Activated CD4-positive, alpha-beta T cell treated with anti-CD3 and anti-CD28 coated beads, Interleukin-2, amount 10 ng/mL, durations not matched to agents 24 days and 14 days (primary cell): ENCODE data around the gene NEO1. TPM values are rescaled to one million over a fixed set of nuclear protein-coding genes. Genes with fewer than 3 reads are reported as not detected.
"Not testable (repeated sequence)": the region's sequence is repeated elsewhere in the genome, so short reads cannot be mapped to it uniquely, and the experiment has no call there.

Source experiments
- DNase-seq: peaks from one replicate; pipeline ENCODE4 v3.0.0; 2022
- H3K27ac Mint-ChIP-seq: one replicate; pipeline ENCODE4 v1.8.0; 2022; ENCODE audit warnings: mild to moderate bottlenecking, mixed read lengths
- H3K27me3 Mint-ChIP-seq: one replicate; pipeline ENCODE4 v1.8.0; 2022; ENCODE audit warnings: mixed read lengths
- H3K36me3 Mint-ChIP-seq: one replicate; pipeline ENCODE4 v1.8.0; 2022; ENCODE audit warnings: low read depth, mild to moderate bottlenecking, mixed read lengths
- H3K4me1 Mint-ChIP-seq: one replicate; pipeline ENCODE4 v1.8.0; 2021; ENCODE audit warnings: mixed read lengths
- H3K4me3 Mint-ChIP-seq: one replicate; pipeline ENCODE4 v1.8.0; 2022; ENCODE audit warnings: mild to moderate bottlenecking, moderate library complexity, mixed read lengths
- H3K9me3 Mint-ChIP-seq: one replicate; pipeline ENCODE4 v1.8.0; 2021; ENCODE audit warnings: mixed read lengths
- intact Hi-C: fragments of 100-400 bp; cut with micrococcal nuclease; formaldehyde crosslinking; loops from one replicate; pipeline ENCODE4 v1.15.1; 2023
- total RNA-seq: library from RNA; stranded (reverse); gene quantifications from 2 replicates; pipeline ENCODE4 v1.2.3, GENCODE V29; 2022

Gene NEO1
- total RNA-seq, 1 donor from 2014 or later = 5.8 TPM

DNA sequence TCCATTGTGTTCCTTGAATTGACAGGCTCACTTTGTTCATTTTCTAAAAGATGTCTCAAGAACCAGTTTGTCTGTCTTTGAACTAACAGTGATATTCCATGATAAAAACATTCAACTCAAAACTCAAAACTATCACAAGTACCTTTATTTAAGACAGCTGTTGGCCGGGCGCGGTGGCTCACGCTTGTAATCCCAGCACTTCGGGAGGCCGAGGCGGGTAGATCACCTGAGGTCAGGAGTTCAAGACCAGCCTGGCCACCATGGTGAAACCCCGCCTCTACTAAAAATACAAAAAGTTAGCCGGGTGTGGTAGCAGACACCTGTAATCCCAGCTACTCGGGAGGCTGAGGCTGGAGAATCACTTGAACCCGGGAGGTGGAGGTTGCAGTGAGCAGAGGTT lies 248.0 kb downstream of the NEO1 start:
- DNase-seq, H3K4me1 Mint-ChIP-seq, H3K9me3 Mint-ChIP-seq, H3K27ac Mint-ChIP-seq, H3K36me3 Mint-ChIP-seq, H3K4me3 Mint-ChIP-seq, H3K27me3 Mint-ChIP-seq, intact Hi-C loops: not testable (repeated sequence)

- Mint-ChIP-seq H3K27me3 (no peaks in the 10 kb centered on the region), H3K27ac (no peak overlapping the region), H3K4me3 (no peak overlapping the region), H3K4me1 (peaks cover 7% of the 10 kb centered on the region), H3K36me3 (no peaks in the 10 kb centered on the region), H3K9me3 (no peaks in the 10 kb centered on the region)
- intact Hi-C loops = loop anchor here (2.0 kb wide), 1 partner anchor 329 kb away; the partner anchor contains the start of gene NPTN
- no peak for DNase-seq
These were observed 251.4 kb downstream of the NEO1 start for GRCh38 chr15:73303636-73304035.

DNA sequence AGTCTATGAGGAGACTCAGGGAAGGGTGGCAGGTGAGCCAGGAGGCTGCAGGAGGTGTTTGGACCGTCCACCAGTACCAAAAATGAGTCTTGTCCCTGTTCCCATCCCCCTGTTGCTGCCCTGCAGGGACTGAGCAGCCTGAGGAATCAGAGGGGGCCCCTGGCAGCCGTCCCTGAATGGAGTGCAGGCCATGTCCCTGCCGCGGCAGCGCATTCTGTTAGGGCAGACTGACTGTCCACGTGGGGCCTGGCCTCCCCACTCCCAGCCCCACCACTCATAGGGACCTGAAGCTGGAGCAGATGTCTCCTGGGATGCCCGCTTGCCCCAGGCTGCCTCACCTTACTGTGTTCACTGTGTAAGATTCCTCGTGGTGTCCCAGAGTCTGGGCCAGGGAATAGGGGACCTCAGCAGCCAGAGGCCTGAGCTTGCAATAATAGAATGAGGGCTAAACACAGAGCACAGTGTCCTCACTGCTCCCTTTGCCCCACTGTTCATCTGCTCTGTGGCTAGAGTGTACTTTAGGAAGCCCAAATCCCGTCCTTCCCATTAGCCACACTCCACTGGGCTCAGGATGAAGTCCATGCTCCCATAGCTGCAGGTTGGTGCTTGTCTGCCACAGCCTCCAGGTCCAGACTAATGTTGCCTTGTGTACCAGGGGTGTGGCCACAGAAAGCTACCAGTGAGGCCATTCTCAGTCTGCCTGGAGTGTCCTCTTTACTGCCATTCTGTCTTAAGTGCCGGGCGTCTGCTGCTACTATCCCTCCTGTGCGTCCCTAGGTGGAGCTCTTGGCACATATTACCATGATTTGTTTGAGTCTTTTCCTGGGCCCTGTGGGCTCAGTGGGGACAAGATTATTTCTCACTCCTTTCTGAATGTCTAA lies 253.3 kb downstream of the NEO1 start:
- intact Hi-C loops = no loop called here
- peak; percentile 69 for DNase-seq
- Mint-ChIP-seq H3K27me3 (no peaks in the 10 kb centered on the region), H3K4me1 (peaks cover 7% of the 10 kb centered on the region), H3K27ac (no peak overlapping the region), H3K36me3 (no peaks in the 10 kb centered on the region), H3K4me3 (no peak overlapping the region), H3K9me3 (no peaks in the 10 kb centered on the region)

- Mint-ChIP-seq H3K4me3 (no peak overlapping the region), H3K27me3 (peaks cover 4% of the 10 kb centered on the region), H3K27ac (no peak overlapping the region), H3K9me3 (no peaks in the 10 kb centered on the region), H3K4me1 (peaks cover 4% of the 10 kb centered on the region), H3K36me3 (no peaks in the 10 kb centered on the region)
- DNase-seq = no peak
- intact Hi-C loops = no loop called here
These were observed 256.0 kb downstream of the NEO1 start for GRCh38 chr15:73308305-73308704.

DNA sequence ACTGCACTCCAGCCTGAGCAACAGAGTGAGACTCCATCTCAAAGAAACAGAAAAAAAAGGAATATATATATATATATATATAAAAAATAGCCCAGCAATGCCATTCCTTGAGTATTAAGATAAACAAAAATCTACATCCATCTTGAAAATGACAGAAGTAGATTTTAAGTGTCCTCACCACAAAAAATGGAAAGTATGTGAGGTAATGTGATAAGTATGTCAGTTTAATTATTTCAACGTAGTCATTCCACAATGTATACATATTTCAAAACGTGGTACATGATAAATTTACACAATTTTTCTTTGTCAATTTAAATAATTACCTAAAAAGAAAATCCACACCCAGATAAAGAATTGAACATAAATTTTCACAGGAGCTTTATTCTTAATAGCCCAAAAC lies 261.6 kb downstream of the NEO1 start:
- no peak for DNase-seq
- peaks cover 15% of the 10 kb centered on the region for H3K27me3 Mint-ChIP-seq
- no peak overlapping the region for H3K27ac Mint-ChIP-seq
- intact Hi-C loops = no loop called here
- H3K4me1 Mint-ChIP-seq = no peaks in the 10 kb centered on the region
- H3K36me3 Mint-ChIP-seq = no peaks in the 10 kb centered on the region
- no peaks in the 10 kb centered on the region for H3K9me3 Mint-ChIP-seq
- no peak overlapping the region for H3K4me3 Mint-ChIP-seq

GRCh38 chr15:73317651-73318462 lies 265.6 kb downstream of the NEO1 start:
- Mint-ChIP-seq H3K27me3 (peaks cover 15% of the 10 kb centered on the region), H3K9me3 (no peaks in the 10 kb centered on the region), H3K27ac (no peak overlapping the region), H3K4me1 (peaks cover 2% of the 10 kb centered on the region), H3K4me3 (no peak overlapping the region), H3K36me3 (no peaks in the 10 kb centered on the region)
- DNase-seq = no peak
- intact Hi-C loops = no loop called here

DNA sequence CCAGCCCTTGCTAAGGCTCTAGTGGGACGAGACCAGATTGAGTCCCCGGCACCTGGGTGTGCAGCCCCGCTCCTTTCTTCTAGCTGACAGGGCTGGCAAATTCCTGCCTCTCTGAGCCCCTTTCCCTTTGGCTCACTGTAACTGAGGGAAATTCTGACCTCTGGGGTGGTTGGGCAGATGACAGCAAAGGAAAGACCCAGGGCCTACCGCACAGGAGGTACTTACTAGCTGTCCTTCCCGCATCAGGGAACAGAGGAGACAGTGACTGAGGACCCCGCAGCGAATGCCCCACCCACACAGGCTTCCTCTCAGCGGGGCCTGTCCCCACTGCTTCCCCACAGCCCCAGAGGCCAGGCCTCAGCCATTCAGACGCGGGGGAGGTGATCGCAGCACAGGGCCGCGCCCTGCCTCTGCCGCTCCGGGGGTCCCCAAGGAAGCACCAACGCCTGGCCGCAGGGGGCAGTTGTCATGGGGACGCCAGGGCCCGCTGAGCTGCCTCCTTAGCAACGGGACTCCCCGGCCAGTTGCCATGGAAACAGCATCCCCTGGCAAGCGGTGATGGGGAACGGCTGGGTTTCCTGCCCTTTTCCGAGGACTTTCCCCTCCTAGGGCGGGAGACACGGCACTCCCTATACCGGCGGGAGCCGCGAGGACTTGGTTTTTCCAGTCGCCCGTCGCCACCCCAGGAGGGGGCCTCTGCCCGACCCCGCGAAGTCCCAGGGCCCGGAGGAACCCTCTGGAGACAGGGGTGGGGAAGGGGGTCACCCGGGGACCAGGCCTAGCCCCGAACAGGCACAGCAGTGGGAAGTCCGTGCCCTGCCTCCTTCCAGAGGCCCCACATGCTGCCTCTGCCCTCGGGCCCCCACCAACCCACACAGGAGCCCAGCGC lies 266.4 kb downstream of the NEO1 start:
- H3K27me3 Mint-ChIP-seq = peaks cover 15% of the 10 kb centered on the region
- no peak overlapping the region for H3K4me3 Mint-ChIP-seq
- H3K4me1 Mint-ChIP-seq = peaks cover 2% of the 10 kb centered on the region
- H3K9me3 Mint-ChIP-seq = no peaks in the 10 kb centered on the region
- no peak for DNase-seq
- intact Hi-C loops = no loop called here
- no peak overlapping the region for H3K27ac Mint-ChIP-seq
- no peaks in the 10 kb centered on the region for H3K36me3 Mint-ChIP-seq

- Mint-ChIP-seq H3K4me1 (peaks cover 2% of the 10 kb centered on the region), H3K27ac (no peak overlapping the region), H3K36me3 (no peaks in the 10 kb centered on the region), H3K27me3 (peaks cover 12% of the 10 kb centered on the region), H3K9me3 (no peaks in the 10 kb centered on the region), H3K4me3 (no peak overlapping the region)
- intact Hi-C loops = no loop called here
- DNase-seq = no peak
These were observed 267.4 kb downstream of the NEO1 start for GRCh38 chr15:73319460-73320245.

DNA sequence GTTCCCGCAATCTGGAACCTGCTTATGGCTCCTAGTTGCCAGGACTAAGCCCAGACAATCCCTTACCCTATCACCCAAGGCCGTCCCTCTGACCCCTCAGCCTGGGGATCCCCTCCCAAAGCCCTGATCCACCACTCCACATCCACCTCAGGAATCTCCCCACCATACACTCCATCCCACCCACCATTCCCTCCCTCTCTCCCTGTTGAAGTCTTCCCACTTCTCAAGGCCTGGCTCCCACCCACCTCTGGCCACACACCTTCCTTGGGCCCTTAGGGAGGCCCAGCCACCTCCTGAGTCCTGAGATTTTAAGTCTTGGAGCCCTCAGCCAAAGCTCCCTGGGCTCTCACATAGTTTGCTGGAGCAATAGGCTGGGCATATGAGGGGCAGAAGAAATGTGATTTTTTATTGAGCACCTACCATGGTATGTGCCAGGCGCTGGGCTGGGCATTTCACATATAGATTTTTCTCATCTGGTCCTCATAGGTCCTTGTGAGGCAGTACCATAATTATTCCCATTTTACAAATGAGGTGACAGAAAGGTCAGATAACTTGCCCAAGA lies 268.4 kb downstream of the NEO1 start:
- Mint-ChIP-seq H3K4me1 (peaks cover 5% of the 10 kb centered on the region), H3K27me3 (peaks cover 10% of the 10 kb centered on the region), H3K36me3 (no peaks in the 10 kb centered on the region), H3K27ac (no peak overlapping the region), H3K9me3 (no peaks in the 10 kb centered on the region), H3K4me3 (no peak overlapping the region)
- no peak for DNase-seq
- intact Hi-C loops = no loop called here

- no peak for DNase-seq
- Mint-ChIP-seq H3K4me3 (no peak overlapping the region), H3K27me3 (peaks cover 12% of the 10 kb centered on the region), H3K27ac (no peak overlapping the region), H3K9me3 (no peaks in the 10 kb centered on the region), H3K36me3 (no peaks in the 10 kb centered on the region), H3K4me1 (peaks cover 8% of the 10 kb centered on the region)
- intact Hi-C loops = no loop called here
These were observed 269.5 kb downstream of the NEO1 start for GRCh38 chr15:73321496-73322450.

DNA sequence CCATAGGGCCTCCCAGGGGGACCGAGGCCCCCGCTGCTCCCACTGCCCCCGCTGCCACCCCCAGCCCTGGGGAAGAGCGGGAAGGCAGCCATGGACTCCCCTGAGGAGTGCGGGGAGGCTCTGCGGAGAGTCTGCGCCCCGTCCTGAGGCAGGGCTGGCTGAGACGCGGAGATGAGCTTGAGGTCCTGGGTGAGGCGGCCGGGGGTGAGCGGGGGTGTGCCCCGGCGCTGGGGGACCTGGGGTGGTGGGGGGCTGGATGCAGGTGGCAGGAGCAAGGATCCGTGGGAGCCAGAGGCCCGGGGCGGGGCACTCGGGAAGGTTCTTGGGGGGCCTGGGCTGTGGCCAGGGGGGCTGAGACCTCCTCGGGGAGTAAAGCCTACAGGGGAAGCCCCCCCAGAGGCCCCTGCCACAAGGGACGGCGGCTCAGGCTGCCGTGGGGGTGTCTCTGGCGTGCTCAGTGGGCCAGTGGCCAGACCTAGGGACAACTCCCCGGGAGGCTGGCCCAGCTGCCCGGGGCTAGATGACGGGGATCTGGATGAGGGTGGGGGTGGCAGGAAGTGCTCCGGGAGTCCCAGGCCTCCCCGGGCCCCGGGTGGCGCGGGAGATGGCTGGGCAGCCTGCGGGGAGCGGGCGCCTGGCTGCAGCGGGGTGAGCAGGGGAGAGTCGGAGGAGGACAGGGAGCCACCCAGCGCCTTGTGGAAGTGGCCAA lies 270.6 kb downstream of the NEO1 start:
- Mint-ChIP-seq H3K4me3 (no peak overlapping the region), H3K27me3 (peaks cover 7% of the 10 kb centered on the region), H3K27ac (no peak overlapping the region), H3K9me3 (no peaks in the 10 kb centered on the region), H3K4me1 (peaks cover 8% of the 10 kb centered on the region), H3K36me3 (no peaks in the 10 kb centered on the region)
- intact Hi-C loops = no loop called here
- no peak for DNase-seq
